Adrenal gland (tissue), 12 donors: ENCODE results near the gene EXOC6B. TPM values are rescaled to one million over a fixed set of nuclear protein-coding genes. Genes with fewer than 3 reads are reported as not detected.

Source experiments
- DNase-seq, 7 donors: peaks; one replicate each; pipeline ENCODE4 v3.0.0-alpha.2; 2019 to 2020
- H3K27ac ChIP-seq, 5 donors: fragments of 200-600 bp; sonication (generic) in 4 of 5; 1 replicate in 3 of 5; 2 replicates in 2 of 5; pipeline versions ENCODE4 v1.5.1 to v1.8.0; 2016 to 2020; ENCODE audit warnings: mild to moderate bottlenecking in 1 of 5
- H3K27me3 ChIP-seq: fragments of 200-600 bp; 2 replicates; pipeline ENCODE4 v1.8.0; 2021
- H3K36me3 ChIP-seq, 2 donors: fragments of 200-600 bp; replicated peaks in 1 of 2; 1 replicate in 1 of 2; 2 replicates in 1 of 2; pipeline versions ENCODE4 v1.5.1 to v1.8.0; 2018 to 2022
- H3K4me1 ChIP-seq, 2 donors: fragments of 200-600 bp; replicated peaks in 1 of 2; 1 replicate in 1 of 2; 2 replicates in 1 of 2; pipeline versions ENCODE4 v1.5.1 to v1.8.0; 2018 to 2021
- H3K4me3 ChIP-seq, 4 donors: fragments of 200-600 bp; sonication (generic) in 3 of 4; one replicate each; pipeline ENCODE4 v1.5.1; 2016 to 2018
- H3K9me3 ChIP-seq, 3 donors: fragments of 200-600 bp; sonication (generic) in 1 of 3; replicated peaks in 1 of 3; 1 replicate in 2 of 3; 2 replicates in 1 of 3; pipeline versions ENCODE4 v1.5.1 to v1.8.0; 2016 to 2021
- CTCF ChIP-seq, 6 experiments: fragments of 450-650 bp in 4 of 6; fragments of 200-600 bp in 2 of 6; sonication (generic) in 1 of 6; IDR thresholded peaks; 1 replicate in 5 of 6; 2 replicates in 1 of 6; pipeline versions ENCODE4 v1.5.1 to v1.8.0; 2016 to 2021; ENCODE audit warnings: antibody characterized with exemption in 6 of 6, mild to moderate bottlenecking in 2 of 6, moderate library complexity in 1 of 6
- POLR2A ChIP-seq, 2 donors: fragments of 450-650 bp; IDR thresholded peaks; one replicate each; pipeline ENCODE4 v1.6.1; 2017; ENCODE audit warnings: antibody characterized with exemption in 2 of 2, mild to moderate bottlenecking in 2 of 2, moderate library complexity in 1 of 2
- WGBS, 4 donors: extraction: QIAGEN DNeasy Blood & Tissue Kit in 2 of 4; methylation state at CpG; one replicate each; pipeline versions ENCODE4 v1.1.5 to v1.1.7; 2013 to 2017; 5-methylcytosine and 5-hydroxymethylcytosine counted together
- intact Hi-C, 2 donors: fragments of 100-400 bp; cut with DNase I; formaldehyde crosslinking; loops; one replicate each; pipeline versions ENCODE4 v1.14.1 to v1.15.0; 2022 to 2023
- polyA plus RNA-seq, 3 donors: library from polyadenylated mRNA; stranded (reverse); fragments of 200-250 nt in 2 of 3; fragments of 350-450 nt in 1 of 3; fragmentation: Illumina TruSeq in 1 of 3; extraction: RNeasy Lipid Tissue Mini Kit (QIAGEN cat#74804) in 1 of 3; gene quantifications; one replicate each; pipeline ENCODE4 v1.2.3, GENCODE V29; 2013 to 2014
- total RNA-seq, 9 donors: library from RNA; depleted of rRNA in 4 of 9; stranded (reverse); fragments of >200 nt in 4 of 9; fragments of 120-200 nt in 1 of 9; fragmentation: NEBNext Ultra II Directional in 1 of 9; extraction: Animal tissue kit (Norgen Biotek cat#: 25700) in 1 of 9; gene quantifications; one replicate each; pipeline versions ENCODE4 v1.1.0 to v1.2.4, GENCODE V29; 2013 to 2023
- donor health status: healthy with polysubstance abuse.
- donor health status: Bipolar disorder and iron deficiency.
- donor health status: DM: yes; HTN: yes; CAD: no.
- donor health status: DM: no; HTN: no; CAD: no.
- donor health status: DM: no; HTN: no; CAD: no.
- donor health status: DM: yes; HTN: yes; CAD: no.

Gene EXOC6B
- total and polyA plus RNA-seq, 12 donors, result 6.0 to 92.6 (median 50.6) TPM

GRCh38 chr2:72148837-72149555, 676.8 kb downstream of the EXOC6B start:
- Histone ChIP-seq H3K36me3 (no peaks in the 10 kb centered on the region), H3K4me1 (peaks cover 40 to 41% of the 10 kb centered on the region in 2 donors), H3K27me3 (peaks cover 49% of the 10 kb centered on the region), H3K9me3 (no peaks in the 10 kb centered on the region), H3K27ac (no peak overlapping the region), H3K4me3 (peak overlapping the region in 2 of 4 donors; percentile 19 to 58)
- DNase-seq, result peak; percentile 22 to 66 (median 48)
- WGBS, 4 donors, result 0 to 1% (median 0%) methylated on average over 25 to 65 of the region's 65 CpGs
- no peak for TF ChIP-seq POLR2A (IDR thresholded peaks at IDR 0.05)
- no peak for TF ChIP-seq CTCF (IDR thresholded peaks at IDR 0.05)
- intact Hi-C loops, result loop anchor here (5.0 to 10.0 kb wide), 3 partner anchors 224 to 602 kb away; no protein-coding TSS in a partner anchor

GRCh38 chr2:72148003-72148836, 677.6 kb downstream of the EXOC6B start:
- peak in 3 of 7 donors; percentile 9 to 28 (median 14) for DNase-seq
- intact Hi-C loops, result loop anchor here (5.0 to 10.0 kb wide), 3 partner anchors 223 to 601 kb away; no protein-coding TSS in a partner anchor
- Histone ChIP-seq H3K4me1 (peaks cover 40 to 46% of the 10 kb centered on the region in 2 donors), H3K36me3 (no peaks in the 10 kb centered on the region), H3K9me3 (no peaks in the 10 kb centered on the region), H3K27me3 (peaks cover 51% of the 10 kb centered on the region), H3K4me3 (peak overlapping the region in 2 of 4 donors; percentile 19 to 58), H3K27ac (no peak overlapping the region)
- 1 to 2% (median 2%) methylated on average over 22 to 68 of the region's 68 CpGs for WGBS, 4 donors
- TF ChIP-seq CTCF (IDR thresholded peaks at IDR 0.05) (no peak), POLR2A (IDR thresholded peaks at IDR 0.05) (no peak)

- H3K4me3 ChIP-seq, result peak within 1 kb of the TSS in 2 of 4 donors; percentile 19 to 58
- TF ChIP-seq CTCF (IDR thresholded peaks at IDR 0.05) (no peak), POLR2A (IDR thresholded peaks at IDR 0.05) (no peak)
- peak in 4 of 7 donors; percentile 18 to 54 (median 30) for DNase-seq
- peaks cover 40 to 53% of the 10 kb centered on the region in 2 donors for H3K4me1 ChIP-seq
- H3K36me3 ChIP-seq, result no peaks in the 10 kb centered on the region
- intact Hi-C loops, result loop anchor here (5.0 to 10.0 kb wide), 3 partner anchors 223 to 600 kb away; no protein-coding TSS in a partner anchor
- no peak within 1 kb of the TSS for H3K27ac ChIP-seq
- H3K9me3 ChIP-seq, result no peaks in the 10 kb centered on the region
- H3K27me3 ChIP-seq, result peaks cover 49% of the 10 kb centered on the region
- WGBS, 4 donors, result 0 to 4% (median 1%) methylated on average over 5 to 69 of the region's 69 CpGs
These were observed 678.4 kb downstream of the EXOC6B start, which contains the start of gene CYP26B1 for GRCh38 chr2:72147303-72147971. Gene CYP26B1, minus strand, starts transcription at chr2:72147862. Its CDS starts 28 bp downstream, at chr2:72147834.
